Erythroblast (primary cell): Measurements from ENCODE around the gene OLA1.

Experiments
- GATA1 ChIP-seq: IDR thresholded peaks from 2 replicates; pipeline ENCODE4 v1.6.1; 2011; ENCODE audit warnings: low read depth, mild to moderate bottlenecking, control low read depth, low read length, moderate library complexity
- POLR2A ChIP-seq: IDR thresholded peaks from 2 replicates; pipeline ENCODE4 v1.6.1; 2011; ENCODE audit warnings: mild to moderate bottlenecking, low read length

DNA sequence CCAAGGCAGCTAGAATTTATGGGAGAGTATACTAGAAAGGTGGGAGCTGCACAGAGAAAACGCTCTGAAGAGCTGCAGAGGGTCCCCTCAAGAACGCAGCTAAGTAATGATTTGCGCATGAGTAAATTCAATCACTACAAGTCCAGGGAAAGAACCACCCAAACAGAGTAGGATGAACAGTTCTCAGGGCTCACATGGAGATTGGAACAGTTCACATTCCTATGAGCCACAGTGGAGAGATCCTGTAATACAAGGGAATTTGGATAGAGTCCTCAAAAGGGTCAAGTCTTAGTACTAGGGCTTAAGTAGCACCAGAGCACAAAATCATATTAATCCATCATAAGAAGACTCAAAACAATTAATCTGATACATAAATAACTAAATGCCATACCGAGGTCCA lies 12.7 kb downstream of the OLA1 start:
- no peak for TF ChIP-seq POLR2A
- no peak for TF ChIP-seq GATA1
